ENCODE measurements around the gene RASSF1. TPM values are rescaled to one million over a fixed set of nuclear protein-coding genes. Genes with fewer than 3 reads are reported as not detected.

RASSF1 gene
- total RNA-seq, 2 experiments from 2014 or later = 68.0 to 71.2 TPM

DNA sequence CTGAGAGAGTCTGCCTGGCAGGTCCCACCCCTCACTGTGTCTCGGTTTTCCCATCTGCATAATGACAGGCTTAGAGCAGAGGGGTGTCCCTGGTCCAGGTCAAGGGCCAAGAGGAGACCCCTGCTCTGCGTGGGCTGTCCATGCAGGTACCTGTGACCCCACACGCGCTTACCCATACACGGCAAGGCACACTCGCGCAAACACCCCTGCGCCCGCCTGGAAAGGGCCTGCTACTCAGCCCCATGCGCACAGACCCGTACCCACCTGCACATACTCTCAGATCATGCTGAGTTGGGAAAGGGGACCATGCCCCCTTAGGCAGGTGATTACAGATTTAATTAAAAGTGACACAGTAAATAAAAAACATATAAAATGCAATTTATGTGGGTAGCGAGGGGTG is 42.1 kb upstream of the RASSF1 start:
- CTCF ChIA-PET = no interaction called here

DNA sequence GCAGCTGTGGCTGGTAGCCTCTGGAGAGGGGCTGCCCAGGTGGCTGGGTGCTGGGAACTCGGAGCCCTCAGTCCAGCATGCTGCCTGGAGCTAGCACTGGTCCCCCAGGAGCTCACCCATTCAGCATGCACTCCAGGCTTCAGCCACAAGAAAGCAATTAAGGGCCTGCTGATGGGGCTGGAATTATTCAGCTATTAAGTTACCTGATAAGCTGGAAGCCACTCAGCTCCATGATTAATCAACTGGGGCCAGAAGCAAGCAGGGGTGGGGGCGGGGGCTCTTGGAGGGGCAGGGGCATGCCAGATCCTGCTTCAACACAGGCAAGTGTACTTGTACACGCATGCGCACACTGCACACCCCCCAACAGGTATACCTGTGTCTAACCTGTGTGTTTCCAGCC is 40.7 kb upstream of the RASSF1 start:
- no peaks in the 10 kb centered on the region for H3K9me3 ChIP-seq (ENCODE audit: control insufficient read depth in 1 of 2, insufficient read depth in 1 of 2, low read length in 2 of 2)
- Mint-ChIP-seq H3K4me3 (no peak overlapping the region), H3K9me3 (no peaks in the 10 kb centered on the region), H3K36me3 (ENCODE audit: low read depth) (no peaks in the 10 kb centered on the region), H3K4me1 (ENCODE audit: low read depth) (no peaks in the 10 kb centered on the region), H3K27me3 (no peaks in the 10 kb centered on the region), H3K27ac (no peak overlapping the region)
- H3K27ac ChIP-seq (ENCODE audit: low read depth in 1 of 2, low read length in 2 of 2) = no peak overlapping the region
- H3K4me1 ChIP-seq (ENCODE audit: insufficient read depth, low read length) = no peaks in the 10 kb centered on the region
- no peaks in the 10 kb centered on the region for H3K36me3 ChIP-seq (ENCODE audit: insufficient read depth, low read length)
- no peaks in the 10 kb centered on the region for H3K27me3 ChIP-seq (ENCODE audit: control insufficient read depth in 1 of 2, insufficient read depth in 2 of 2, low read length in 2 of 2)
- H3K4me3 ChIP-seq (ENCODE audit: low read length) = no peak overlapping the region
- ATAC-seq (ENCODE audit: poor library complexity) = no peak
- intact Hi-C loops (cut with DNase I, micrococcal nuclease) = no loop called here
- TF ChIP-seq, protein P1, sequence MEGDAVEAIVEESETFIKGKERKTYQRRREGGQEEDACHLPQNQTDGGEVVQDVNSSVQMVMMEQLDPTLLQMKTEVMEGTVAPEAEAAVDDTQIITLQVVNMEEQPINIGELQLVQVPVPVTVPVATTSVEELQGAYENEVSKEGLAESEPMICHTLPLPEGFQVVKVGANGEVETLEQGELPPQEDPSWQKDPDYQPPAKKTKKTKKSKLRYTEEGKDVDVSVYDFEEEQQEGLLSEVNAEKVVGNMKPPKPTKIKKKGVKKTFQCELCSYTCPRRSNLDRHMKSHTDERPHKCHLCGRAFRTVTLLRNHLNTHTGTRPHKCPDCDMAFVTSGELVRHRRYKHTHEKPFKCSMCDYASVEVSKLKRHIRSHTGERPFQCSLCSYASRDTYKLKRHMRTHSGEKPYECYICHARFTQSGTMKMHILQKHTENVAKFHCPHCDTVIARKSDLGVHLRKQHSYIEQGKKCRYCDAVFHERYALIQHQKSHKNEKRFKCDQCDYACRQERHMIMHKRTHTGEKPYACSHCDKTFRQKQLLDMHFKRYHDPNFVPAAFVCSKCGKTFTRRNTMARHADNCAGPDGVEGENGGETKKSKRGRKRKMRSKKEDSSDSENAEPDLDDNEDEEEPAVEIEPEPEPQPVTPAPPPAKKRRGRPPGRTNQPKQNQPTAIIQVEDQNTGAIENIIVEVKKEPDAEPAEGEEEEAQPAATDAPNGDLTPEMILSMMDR (IDR thresholded peaks at IDR 0.05) = no peak
- ChIA-PET POLR2A (no interaction called here), CTCF (interaction anchor here (0.9 kb wide), 1 partner anchor 35 kb away, joined by 3 read pairs; no protein-coding TSS in a partner anchor)
- no peak for DNase-seq

More for the DNA sequence above, 42.1 kb upstream of the RASSF1 start:
- H3K4me1 ChIP-seq (ENCODE audit: insufficient read depth, low read length) = no peaks in the 10 kb centered on the region
- H3K27ac ChIP-seq (ENCODE audit: low read depth in 1 of 2, low read length in 2 of 2) = no peak overlapping the region
- H3K27me3 ChIP-seq (ENCODE audit: control insufficient read depth in 1 of 2, insufficient read depth in 2 of 2, low read length in 2 of 2) = no peaks in the 10 kb centered on the region
- Mint-ChIP-seq H3K9me3 (no peaks in the 10 kb centered on the region), H3K4me1 (ENCODE audit: low read depth) (no peaks in the 10 kb centered on the region), H3K4me3 (no peak overlapping the region), H3K36me3 (ENCODE audit: low read depth) (no peaks in the 10 kb centered on the region), H3K27me3 (no peaks in the 10 kb centered on the region), H3K27ac (no peak overlapping the region)
- POLR2A ChIA-PET = no interaction called here
- DNase-seq (no peak), ATAC-seq (ENCODE audit: poor library complexity) (no peak)
- no peaks in the 10 kb centered on the region for H3K36me3 ChIP-seq (ENCODE audit: insufficient read depth, low read length)
- intact Hi-C loops (cut with DNase I, micrococcal nuclease) = no loop called here
- no peaks in the 10 kb centered on the region for H3K9me3 ChIP-seq (ENCODE audit: control insufficient read depth in 1 of 2, insufficient read depth in 1 of 2, low read length in 2 of 2)
- TF ChIP-seq, protein P1 (IDR thresholded peaks at IDR 0.05) = no peak
- no peak overlapping the region for H3K4me3 ChIP-seq (ENCODE audit: low read length)

DNA sequence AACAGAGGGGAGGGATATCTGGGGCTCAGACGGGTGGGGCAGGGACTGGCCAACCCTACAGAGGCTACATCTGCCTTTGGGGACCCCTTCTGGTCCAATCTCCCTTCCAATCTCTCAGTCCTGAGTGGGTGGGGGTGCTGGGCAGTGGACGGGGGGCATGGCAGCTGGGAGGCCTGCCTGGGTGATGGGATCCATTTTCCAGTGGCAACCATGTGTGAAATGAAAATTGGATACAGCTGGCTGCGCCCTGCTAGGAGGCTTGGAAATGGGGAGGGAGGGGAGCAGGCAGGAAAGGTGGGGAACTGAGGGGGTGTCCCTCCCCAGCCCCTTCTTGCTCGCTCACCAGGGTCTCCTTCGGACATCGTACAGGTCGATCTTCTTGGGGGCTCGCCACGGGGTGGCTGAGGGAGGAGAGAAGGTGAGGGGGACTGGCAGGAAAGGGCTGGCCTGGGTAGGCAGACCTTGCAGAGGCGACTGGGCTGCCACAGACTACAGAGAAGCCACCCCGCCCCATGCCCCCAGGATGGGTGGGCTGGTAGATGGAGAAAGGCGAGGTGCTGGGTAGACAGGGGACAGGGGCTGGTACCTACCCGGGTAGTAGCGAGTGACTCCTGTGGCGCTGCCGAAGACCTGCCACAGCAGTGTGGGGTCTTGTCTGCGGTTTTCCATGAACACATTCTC is 39.9 kb upstream of the RASSF1 start:
- DNase-seq = no peak
- Histone ChIP-seq H3K36me3 (ENCODE audit: insufficient read depth, low read length) (no peaks in the 10 kb centered on the region), H3K4me3 (ENCODE audit: low read length) (no peak overlapping the region), H3K4me1 (ENCODE audit: insufficient read depth, low read length) (no peaks in the 10 kb centered on the region), H3K9me3 (ENCODE audit: control insufficient read depth in 1 of 2, insufficient read depth in 1 of 2, low read length in 2 of 2) (no peaks in the 10 kb centered on the region), H3K27me3 (ENCODE audit: control insufficient read depth in 1 of 2, insufficient read depth in 2 of 2, low read length in 2 of 2) (no peaks in the 10 kb centered on the region), H3K27ac (ENCODE audit: low read depth in 1 of 2, low read length in 2 of 2) (no peak overlapping the region)
- Mint-ChIP-seq H3K36me3 (ENCODE audit: low read depth) (no peaks in the 10 kb centered on the region), H3K27me3 (no peaks in the 10 kb centered on the region), H3K27ac (no peak overlapping the region), H3K4me3 (no peak overlapping the region), H3K4me1 (ENCODE audit: low read depth) (no peaks in the 10 kb centered on the region), H3K9me3 (no peaks in the 10 kb centered on the region)
- intact Hi-C loops (cut with DNase I, micrococcal nuclease) = no loop called here
- ChIA-PET CTCF (interaction anchor here (0.9 kb wide), 1 partner anchor 34 kb away, joined by 3 read pairs; no protein-coding TSS in a partner anchor), POLR2A (no interaction called here)
- TF ChIP-seq, protein P1 (IDR thresholded peaks at IDR 0.05) = no peak
- ATAC-seq (ENCODE audit: poor library complexity) = no peak

All from CD4-positive, alpha-beta T cell (primary cell).